GM04503 (cell line): ENCODE data around the gene STPG3.
A peak's percentile ranks its signal among the peaks of the same experiment; 100 is the strongest.
"Not testable (repeated sequence)": the region's sequence is repeated elsewhere in the genome, so short reads cannot be mapped to it uniquely, and the experiment has no call there.

Experiments used
- DNase-seq: peaks from one replicate; pipeline ENCODE4 v3.0.0-alpha.2; 2012; ENCODE audit warnings: low read depth

STPG3 gene

GRCh38 chr9:137234055-137234697 lies 16.9 kb upstream of the STPG3 start:
- DNase-seq = no peak

GRCh38 chr9:137234758-137235423 lies 16.2 kb upstream of the STPG3 start:
- DNase-seq = no peak

GRCh38 chr9:137235424-137236237 lies 15.5 kb upstream of the STPG3 start:
- no peak for DNase-seq

GRCh38 chr9:137236238-137236935 lies 14.7 kb upstream of the STPG3 start:
- no peak for DNase-seq

- DNase-seq = no peak
These were observed 14.1 kb upstream of the STPG3 start for GRCh38 chr9:137236936-137237421.

GRCh38 chr9:137237759-137238726 lies 13.0 kb upstream of the STPG3 start:
- no peak for DNase-seq

- not testable (repeated sequence) for DNase-seq
These were observed 11.4 kb upstream of the STPG3 start for GRCh38 chr9:137239541-137240200.

GRCh38 chr9:137240318-137240840 lies 10.7 kb upstream of the STPG3 start:
- DNase-seq = peak; percentile 45

GRCh38 chr9:137240841-137241489 lies 10.1 kb upstream of the STPG3 start, which contains the start of gene TUBB4B:
TUBB4B (plus strand) TSS chr9:137241287; CDS start chr9:137241361, 74 bp downstream.
- peak; percentile 98 for DNase-seq

- DNase-seq = no peak
These were observed 9.4 kb upstream of the STPG3 start for GRCh38 chr9:137241490-137242268.

GRCh38 chr9:137242269-137243203 lies 8.6 kb upstream of the STPG3 start:
- DNase-seq = no peak

- DNase-seq = not testable (repeated sequence)
These were observed 7.8 kb upstream of the STPG3 start for GRCh38 chr9:137243266-137243625.

- DNase-seq = no peak
These were observed 7.2 kb upstream of the STPG3 start for GRCh38 chr9:137243626-137244485.

GRCh38 chr9:137244486-137245449 lies 6.3 kb upstream of the STPG3 start:
- no peak for DNase-seq
